ENCODE results near the gene ZNF311.
"Not testable (repeated sequence)": the region's sequence is repeated elsewhere in the genome, so short reads cannot be mapped to it uniquely, and the experiment has no call there.

Gene ZNF311

DNA sequence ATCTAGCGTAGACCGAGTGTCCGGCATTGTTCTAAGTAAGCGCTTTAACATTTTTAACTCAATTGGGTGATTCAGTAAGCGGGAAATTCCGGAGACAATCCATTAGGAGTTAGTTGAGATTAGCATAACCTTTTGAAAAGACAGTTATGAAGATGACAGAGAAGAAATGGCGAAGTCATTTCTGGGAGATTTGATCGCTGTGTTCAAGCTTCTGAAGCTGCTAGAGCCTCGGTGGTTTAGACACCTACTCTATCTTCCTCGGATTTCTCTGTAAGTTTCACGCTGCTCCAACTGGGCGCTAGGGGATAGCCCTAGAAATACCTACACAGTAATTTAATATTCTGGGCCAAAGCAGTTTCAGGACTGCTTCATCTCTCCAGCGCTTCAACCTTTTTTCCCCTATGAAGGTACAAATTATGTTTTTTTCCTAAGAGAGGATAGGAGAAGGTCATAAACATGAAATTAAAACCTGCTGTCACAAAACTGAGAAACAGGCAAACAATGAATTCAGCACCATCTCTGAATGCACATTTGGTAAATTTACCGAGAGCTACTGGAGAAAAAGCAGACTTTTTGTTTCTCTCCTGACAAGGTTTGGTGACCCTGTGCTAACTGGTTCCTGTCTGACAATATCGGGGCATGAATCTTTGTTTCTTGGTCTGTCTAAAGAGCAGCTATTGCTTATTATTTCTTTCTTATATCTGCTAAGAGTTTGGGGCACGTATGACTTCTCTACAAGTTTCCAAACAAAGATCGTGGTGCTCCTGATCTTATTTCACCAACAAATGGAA, 22.4 kb downstream of the ZNF311 start:
- no peak for DNase-seq (ENCODE audit: low spot score)

DNA sequence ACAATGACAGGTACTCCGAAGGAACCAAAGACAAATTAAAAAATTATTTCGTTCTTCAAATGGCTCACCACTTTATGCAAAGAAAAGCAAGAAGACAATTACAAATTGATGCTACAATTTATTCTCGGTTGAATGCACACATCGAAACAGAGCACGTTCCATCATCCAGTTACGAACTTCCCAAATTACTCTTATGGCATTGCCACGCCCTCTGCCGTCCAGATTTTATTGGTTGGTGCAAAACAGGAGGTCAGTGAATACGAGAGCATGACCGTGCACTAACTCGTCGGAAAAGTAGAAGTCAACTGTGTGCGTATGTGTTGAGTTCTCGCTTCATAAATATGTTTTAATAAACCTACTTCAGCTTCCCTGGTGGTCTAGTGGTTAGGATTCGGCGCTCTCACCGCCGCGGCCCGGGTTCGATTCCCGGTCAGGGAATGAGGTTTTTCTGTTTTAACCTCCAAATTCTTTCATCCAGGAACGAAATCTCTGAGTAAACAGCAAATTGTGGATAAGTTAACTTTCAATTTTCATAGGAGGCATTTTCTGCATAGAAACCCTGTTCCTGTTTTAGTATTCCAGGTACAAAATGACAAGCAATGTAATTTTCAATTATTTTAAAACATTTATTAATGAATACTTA, 23.2 kb downstream of the ZNF311 start:
- peak; percentile 87 for DNase-seq (ENCODE audit: low spot score)

DNA sequence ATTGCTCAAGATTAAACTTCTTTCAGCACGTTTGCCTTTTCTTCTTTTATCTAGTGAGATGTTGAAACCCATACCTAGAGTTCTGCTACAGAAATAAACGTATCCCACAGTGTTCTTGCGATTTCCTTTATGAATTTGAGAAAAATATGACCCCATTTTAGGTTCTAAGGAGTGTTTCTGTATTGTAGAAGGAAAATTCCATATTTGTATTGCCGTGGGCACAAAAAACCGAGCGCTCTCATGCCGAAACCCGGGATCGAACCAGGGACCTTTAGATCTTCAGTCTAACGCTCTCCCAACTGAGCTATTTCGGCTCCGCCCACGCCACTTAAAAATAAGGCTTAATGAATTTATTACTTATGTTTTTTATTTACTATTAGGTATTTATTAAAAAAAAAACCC, 23.7 kb downstream of the ZNF311 start:
- DNase-seq (ENCODE audit: low spot score) = peak; percentile 83

DNA sequence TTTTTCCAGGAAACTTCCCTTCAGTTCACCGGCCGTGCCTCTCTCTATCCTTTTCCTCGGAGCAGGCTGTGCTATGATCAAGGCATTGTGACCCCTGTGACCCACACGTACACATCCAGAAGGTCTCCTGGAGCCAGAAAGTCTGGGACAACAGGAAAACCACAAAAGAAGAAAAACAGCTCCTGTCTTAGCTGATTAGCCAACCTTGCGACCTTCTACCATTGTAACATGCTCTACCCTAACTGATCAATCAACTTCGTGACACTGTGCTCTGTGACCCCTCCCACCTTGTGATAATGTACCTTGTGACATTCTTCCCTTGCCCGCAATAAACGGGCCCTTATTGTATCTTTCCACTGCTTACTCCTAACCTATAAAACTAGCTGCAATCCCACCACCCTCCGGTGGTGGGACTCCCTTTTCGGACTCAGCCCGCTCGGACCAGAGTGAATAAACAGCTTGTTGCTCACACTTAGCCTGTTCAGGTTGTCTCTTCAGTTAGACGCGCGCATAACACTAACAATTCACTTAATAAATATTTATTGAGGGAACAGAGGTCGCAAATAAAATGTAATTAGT, 24.2 kb downstream of the ZNF311 start:
- peak; percentile 90 for DNase-seq (ENCODE audit: low spot score)

DNA sequence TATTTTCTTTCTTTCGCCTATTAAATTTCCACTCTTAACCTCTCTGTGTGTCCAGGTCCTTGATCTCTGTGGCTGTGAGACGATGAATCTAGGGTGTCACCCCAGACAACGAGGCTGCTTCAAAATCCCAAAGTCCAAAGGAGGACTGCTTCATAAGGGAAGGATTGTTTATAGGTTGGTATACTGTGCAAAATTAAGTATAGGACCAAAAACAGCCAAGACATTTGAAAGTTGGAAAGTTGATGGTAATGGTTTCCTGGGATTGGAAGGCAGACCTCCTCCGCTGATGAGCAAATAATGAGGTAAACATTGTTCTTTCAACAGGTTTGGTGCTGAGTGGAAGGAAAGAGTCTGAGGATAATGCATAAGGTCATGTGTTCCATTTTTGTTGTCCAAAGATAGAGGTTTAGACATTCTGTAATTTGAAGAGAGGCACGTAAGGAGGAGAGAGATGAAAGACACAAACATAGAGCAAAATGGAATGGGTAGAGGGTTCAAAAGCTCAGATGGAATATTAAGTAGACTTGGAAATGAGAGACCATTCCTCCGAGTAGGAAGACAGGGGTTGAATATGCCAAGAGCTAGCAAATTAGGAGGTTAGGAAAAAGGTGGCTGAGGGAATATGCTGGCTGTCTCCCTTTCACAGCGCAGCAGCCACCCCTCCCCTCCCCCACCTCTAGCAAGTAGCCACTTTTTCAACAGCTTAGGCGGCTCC, 24.8 kb downstream of the ZNF311 start:
- no peak for DNase-seq (ENCODE audit: low spot score)

DNA sequence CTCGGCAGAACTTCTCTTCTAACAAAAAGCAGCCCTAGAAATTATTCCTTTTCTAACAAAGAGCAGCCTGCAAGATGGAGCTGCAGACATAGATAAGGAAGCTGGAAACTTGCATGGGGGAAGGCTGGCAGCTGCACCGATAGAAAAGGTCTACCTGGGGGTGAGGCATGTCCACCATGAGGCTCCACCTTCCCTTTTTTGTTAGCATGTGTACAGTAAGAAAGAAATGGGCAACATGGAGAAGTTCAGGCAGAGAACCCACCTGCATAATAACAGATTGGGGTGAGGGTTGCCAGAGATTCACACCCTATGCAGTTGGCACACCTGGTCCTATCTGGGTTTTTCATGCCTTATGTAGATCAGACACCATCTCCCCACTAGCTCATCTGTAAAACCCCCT, 25.4 kb downstream of the ZNF311 start:
- no peak for DNase-seq (ENCODE audit: low spot score)

DNA sequence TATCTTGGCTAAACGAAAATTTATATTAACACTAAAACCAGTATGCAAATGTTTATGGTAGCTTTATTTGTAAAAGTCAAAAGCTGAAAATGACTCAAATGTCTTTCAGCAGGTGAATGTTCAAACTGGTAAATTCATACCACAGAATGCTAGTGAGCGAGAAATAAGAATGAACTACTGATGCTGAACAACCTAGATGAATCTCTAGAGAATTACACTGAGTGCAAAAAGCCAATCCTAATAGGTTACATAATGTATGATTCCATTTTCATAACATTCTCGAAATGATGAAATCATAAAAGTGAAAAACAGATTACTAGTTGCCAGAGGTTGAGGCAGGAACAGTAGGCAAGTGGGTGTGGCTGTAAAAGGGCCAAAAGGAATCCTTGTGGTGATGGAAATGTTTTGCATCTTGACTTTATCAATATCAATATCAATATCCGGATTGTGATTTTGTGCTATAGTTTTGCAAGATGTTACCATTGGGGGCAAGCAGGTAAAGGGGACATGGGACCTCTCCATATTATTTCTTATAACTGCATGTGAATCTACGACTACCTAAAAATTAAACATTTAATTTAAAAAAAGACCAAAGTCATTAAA, 26.1 kb downstream of the ZNF311 start:
- DNase-seq (ENCODE audit: low spot score) = no peak

DNA sequence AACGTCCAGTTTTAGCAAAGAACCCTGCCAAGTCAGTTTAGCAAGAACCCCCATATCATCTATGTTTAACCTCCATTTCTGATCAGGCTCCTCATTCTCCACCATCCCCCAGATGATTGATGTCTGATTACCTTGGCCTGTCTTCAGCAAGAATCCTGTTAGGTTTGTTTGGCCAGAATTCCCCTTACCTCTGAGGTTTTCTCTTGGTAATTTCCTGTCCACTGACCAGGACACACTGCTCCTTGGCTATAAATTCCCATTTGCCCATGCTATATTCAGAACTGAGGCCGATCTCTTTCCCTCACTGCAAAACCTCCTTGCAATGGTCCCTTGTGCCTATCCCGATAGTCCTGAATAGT, 27.0 kb downstream of the ZNF311 start:
- no peak for DNase-seq (ENCODE audit: low spot score)

DNA sequence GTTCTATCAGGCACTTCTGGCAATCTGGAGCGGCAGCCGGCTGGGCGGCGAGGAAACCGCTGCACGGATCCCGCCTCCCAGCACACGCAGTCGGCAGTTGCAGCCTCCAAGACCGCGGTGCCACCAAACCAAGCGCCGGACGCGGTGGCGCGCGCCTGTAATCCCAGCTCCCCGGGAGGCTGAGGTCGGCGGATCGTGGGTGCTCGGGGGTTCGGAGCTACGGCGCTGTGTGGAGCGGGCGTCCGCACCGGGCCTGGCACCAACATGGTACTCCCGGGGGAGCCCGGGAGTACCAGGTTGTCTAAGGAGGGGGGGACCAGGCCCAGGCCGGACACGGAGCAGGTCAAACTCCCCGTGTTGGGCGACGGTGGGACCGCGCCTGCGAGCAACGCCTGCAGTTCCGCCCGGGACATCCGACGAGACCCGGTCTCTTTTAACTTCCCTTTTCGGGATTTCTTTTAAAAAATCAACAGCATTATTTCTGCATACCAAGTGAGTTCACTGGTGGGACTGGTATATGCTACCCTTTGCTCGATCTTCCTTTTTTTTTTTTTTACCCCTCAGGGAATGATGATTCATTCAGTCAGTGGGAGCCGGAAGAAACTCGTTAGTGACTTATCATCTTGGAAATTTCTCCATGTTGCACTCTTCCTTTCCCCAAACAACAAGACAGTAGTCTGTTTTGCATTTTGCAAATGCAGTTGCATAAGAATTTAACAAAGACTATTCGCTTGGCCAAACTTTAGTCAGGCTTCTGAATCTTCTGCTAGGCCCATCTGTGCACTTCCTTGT, 27.6 kb downstream of the ZNF311 start:
- DNase-seq (ENCODE audit: low spot score) = peak; percentile 51

DNA sequence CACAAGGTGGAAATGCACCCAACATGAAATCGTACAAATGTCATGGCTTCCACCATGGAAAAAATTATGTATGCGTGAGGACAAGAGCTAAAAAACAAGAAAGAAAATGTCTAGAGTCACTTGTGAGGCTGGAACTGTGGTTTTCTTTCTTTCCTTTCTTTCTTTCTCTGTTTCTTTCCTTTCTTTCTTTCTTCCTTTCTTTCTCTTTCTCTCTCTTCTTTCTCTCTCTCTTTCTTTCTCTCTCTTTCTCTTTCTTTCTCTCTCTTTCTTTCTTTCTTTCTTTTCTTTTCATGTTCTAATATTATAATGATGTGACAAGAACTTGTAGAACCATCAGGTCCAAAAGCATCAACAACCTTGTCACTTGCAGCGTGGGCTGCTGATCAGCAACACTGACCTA, 28.4 kb downstream of the ZNF311 start:
- no peak for DNase-seq (ENCODE audit: low spot score)

DNA sequence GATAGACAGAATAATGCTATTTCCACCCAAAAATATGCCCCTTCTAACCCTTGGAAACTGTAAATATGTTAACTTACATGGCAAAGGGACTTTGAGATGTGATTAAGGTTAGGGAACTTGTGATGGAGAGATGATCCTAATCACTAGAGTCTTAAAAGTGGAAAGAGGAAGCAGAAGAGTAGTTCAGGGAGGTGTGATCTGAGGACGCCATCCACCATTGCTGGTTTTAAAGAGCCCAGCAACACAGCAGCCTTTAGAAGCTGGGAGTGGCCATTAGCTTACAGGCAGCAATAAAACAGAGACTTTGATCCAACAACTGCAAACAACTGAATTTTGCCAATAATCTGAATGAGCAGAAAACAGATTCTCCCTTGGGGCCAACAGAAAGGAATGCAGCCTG, 30.6 kb downstream of the ZNF311 start:
- DNase-seq (ENCODE audit: low spot score) = no peak

DNA sequence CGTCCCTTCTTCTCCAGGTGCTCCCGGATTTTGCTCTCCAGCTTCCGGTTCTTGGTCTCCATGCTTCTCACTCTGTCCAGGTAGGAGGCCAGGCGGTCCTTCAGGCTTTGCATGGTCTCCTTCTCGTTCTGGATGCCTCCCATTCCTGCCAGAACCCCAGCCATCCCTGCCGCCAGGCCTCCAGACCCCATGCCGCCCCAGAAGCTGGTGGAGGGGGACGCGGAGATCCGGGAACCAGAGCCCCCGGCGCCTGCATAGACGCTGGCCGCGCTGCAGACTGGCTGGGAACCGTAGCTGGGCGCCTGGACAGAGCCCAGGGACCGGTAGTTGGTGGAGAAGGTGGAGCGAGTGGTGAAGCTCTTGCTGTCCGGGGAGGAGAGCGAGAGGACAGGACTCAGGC, 35.1 kb downstream of the ZNF311 start:
- not testable (repeated sequence) for DNase-seq (ENCODE audit: low spot score)

DNA sequence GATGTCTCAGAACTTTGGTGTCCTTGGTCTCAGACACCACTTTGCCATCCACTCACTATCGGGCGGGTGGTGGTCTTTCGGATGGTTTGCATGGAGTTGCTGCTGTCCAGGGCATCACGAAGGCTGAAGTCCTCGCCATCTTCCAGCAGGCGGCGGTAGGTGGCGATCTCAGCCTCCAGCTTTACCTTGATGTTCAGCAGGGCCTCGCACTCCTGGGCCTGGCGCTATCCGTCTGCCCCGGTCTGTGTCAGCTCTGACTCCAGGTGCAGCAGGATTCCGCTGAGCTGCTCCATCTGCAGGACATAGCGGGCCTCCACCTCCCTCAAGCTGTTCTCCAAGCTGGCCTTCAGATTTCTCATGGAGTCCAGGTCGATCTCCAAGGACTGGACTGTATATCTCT, 36.0 kb downstream of the ZNF311 start:
- DNase-seq (ENCODE audit: low spot score) = no peak

DNA sequence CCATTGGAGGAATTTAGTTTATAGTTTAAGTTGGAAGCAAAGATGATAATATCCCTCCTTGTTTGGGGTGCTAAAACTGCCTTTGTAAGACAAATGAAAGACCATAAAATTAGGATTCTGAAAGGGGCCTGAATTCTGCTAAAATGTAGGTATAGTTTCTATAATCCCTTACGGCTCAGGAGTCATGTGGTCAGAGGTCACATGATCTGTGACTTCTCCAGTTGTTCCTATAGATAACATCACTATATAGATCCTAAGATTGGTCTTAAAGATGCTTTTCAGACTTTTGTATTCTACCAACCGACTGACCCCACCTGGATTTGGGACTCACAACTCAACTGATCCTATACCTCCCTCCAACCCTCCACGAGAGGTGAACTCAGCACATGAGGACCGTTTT, 36.6 kb downstream of the ZNF311 start:
- no peak for DNase-seq (ENCODE audit: low spot score)

DNA sequence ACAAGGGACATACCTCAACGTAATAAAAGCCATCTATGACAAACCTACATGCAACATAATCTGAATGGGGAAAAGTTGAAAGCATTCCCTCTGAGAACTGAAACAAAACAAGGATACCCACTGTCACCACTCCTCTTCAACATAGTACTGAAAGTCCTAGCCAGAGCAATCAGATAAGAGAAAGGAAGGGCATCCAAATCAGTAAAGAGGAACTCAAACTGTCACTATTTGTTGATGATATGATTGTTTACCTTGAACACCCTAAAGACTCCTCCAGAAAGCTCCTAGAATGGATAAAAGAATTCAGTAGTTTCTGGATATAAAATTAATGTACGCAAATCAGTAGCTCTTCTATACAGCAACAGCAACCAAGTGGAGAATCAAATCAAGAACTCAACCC, 39.4 kb downstream of the ZNF311 start:
- DNase-seq (ENCODE audit: low spot score) = no peak

DNA sequence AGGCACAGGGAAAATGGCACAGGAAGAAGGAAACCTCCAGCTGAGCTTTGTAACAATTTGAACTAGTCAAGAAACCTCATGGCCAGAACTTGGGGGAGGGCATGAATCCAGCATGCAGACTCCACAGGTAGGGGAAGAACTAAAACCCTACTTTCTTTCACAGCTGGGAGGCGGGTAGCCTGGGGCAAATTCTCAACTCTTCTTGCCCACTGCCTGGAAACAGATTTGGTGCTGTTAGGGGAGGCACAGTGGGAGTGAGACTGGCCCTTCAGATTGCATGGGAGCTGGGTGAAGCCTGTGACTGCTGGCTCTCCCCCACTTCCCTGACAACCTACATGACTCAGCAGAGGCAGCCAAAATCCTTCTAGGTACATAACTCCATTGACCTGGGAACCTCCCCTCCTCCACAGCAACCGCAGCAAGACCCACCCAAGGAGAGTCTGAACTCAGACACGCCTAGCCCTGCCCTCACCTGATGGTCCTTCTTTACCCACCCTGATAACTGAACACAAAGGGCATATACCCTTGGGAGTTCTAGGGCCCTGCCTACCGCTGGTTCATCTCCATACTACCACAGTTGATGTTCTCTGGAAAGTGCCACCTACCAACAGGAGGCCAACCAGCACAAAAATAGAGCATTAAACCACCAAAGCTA, 44.1 kb downstream of the ZNF311 start:
- no peak for DNase-seq (ENCODE audit: low spot score)

DNA sequence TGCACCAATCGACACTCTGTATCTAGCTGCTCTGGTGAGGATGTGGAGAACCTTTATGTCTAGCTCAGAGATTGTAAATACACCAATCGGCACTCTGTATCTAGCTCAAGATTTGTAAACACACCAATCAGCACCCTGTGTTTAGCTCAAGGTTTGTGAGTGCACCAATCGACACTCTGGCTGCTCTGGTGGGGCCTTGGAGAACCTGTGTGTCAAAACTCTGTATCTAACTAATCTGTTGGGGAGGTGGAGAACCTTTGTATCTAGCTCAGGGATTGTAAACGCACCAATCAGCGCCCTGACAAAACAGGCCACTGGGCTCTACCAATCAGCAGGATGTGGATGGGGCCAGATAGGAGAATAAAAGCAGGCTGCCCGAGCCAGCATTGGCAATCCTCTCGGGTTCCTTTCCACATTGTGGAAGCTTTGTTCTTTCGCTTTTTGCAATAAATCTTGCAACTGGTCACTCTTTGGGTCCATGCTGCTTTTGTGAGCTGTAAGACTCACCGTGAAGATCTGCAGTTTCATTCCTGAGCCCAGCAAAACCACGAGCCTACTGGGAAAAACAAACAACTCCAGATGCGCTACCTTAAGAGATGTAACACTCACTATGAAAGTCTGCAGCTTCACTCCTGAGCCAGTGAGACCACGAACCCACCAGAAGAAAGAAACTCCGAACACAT, 46.4 kb downstream of the ZNF311 start:
- not testable (repeated sequence) for DNase-seq (ENCODE audit: low spot score)

DNA sequence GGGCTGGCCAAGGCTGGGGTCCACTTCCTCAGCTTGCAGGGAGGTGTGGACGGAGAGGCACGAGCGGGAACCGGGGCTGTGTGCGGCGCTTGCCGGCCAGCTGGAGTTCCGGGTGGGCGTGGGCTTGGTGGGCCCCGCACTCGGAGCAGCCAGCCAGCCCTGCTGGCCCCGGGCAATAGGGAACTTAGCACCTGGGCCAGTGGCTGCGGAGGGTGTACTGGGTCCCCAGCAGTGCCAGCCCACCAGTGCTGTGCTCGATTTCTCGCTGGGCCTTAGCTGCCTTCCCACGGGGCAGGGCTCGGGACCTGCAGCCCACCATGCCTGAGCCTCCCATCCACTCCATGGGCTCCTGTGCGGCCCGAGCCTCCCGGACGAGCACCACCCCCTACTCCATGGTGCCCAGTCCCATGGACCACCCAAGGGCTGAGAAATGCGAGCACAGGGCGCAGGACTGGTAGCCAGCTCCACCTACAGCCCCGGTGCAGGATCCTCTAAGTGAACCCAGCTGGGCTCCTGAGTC, 47.3 kb downstream of the ZNF311 start:
- DNase-seq (ENCODE audit: low spot score) = not testable (repeated sequence)

DNA sequence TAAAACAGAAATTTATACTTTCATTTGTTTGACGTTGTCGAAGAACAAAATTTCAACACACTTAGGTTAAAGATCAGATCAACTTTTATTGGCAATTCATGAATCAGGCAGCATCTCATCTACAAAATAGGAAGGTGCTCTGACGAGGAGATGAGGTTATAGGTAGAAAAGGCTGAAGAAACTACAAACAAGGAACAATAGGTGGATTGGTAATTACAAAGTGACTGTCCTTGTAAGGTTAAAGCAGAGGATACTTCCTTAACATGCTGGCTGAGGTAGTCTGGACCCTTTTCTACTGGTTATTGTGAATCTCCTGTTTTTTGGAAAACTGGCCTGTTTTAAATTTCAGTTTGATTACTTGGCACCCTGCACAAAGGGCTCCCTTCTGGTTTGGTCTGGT, 48.8 kb downstream of the ZNF311 start:
- no peak for DNase-seq (ENCODE audit: low spot score)

DNA sequence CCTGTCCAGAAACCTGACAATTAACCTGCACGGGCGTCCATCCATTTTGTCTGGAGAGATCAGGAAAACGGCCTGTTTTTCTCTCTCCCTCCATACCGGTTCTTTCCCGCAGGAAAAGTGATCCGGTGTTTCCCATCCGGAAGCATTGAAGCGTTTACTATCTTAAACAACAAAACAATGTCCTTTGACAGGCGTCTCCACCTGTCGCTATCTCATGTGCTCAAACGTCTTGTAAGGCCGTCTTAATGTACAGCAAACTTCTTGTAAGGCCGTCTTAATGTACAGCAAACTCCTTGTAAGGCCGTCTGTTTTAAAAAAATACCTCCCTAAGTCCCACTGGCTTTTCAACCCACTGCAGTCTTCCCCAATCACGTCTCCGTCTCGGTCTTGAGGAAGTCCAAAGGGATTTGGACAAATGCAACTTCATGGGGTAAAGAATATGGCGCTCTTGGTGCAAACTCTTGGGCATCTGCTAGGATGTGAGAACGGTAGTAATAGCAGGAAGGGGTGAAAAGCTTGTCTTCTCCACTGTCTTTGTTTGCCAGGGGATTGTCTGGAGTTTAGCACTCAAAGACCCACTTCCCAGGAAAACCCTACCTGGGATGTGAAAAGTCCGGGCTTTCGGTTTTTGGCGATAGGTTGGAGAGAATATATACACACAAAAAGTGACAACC, 51.4 kb downstream of the ZNF311 start:
- peak; percentile 30 for DNase-seq (ENCODE audit: low spot score)
